Measurements from ENCODE around the gene SLAMF9. TPM values are rescaled to one million over a fixed set of nuclear protein-coding genes. Genes with fewer than 3 reads are reported as not detected.

SLAMF9 gene
- polyA plus RNA-seq, 2 of the 4 experiments (the other 2 are of a cell fraction), result 0.22 to 0.25 TPM

GRCh38 chr1:159981351-159982055 is 27.5 kb upstream of the SLAMF9 start:
- no peak overlapping the region for H3K27ac ChIP-seq

DNA sequence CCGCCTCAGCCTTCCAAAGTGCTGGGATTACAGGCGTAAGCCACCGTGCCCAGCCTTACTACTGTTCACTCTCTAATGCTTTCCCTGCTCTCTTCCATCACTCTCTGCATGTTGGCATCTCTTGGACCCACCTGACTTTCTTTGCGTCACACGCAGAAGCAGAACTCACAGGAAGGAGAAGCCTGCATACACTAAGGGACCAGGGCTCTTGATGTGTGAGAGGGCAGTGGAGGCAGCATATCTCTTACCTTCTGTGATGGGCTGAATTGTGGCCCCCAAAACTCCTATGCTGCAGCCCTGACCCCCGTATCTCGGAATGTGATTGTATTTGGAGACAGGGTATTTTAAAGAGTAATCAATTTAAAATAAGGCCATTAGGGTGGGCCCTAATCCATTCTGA is 26.7 kb upstream of the SLAMF9 start:
- Histone ChIP-seq H3K4me3 (no peak overlapping the region), H3K9me3 (no peaks in the 10 kb centered on the region), H3K4me2 (no peak overlapping the region), H3K27ac (no peak overlapping the region), H3K4me1 (no peaks in the 10 kb centered on the region)
- WGBS (ENCODE audit: missing lambda C conversion rate), result 67% methylated on average over 7 of the region's 7 CpGs
- DNase-seq (ENCODE audit: low read depth in 1 of 2, low spot score in 1 of 2) (no peak), FAIRE-seq (no peak), ATAC-seq (no peak)
- TF ChIP-seq, protein P1, sequence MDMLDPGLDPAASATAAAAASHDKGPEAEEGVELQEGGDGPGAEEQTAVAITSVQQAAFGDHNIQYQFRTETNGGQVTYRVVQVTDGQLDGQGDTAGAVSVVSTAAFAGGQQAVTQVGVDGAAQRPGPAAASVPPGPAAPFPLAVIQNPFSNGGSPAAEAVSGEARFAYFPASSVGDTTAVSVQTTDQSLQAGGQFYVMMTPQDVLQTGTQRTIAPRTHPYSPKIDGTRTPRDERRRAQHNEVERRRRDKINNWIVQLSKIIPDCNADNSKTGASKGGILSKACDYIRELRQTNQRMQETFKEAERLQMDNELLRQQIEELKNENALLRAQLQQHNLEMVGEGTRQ (IDR thresholded peaks at IDR 0.05), result no peak
- no peak for TF ChIP-seq MYC (IDR thresholded peaks at IDR 0.05; ENCODE audit: borderline replicate concordance, low read length)
- TF ChIP-seq, protein P2, sequence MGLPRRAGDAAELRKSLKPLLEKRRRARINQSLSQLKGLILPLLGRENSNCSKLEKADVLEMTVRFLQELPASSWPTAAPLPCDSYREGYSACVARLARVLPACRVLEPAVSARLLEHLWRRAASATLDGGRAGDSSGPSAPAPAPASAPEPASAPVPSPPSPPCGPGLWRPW (IDR thresholded peaks at IDR 0.05), result no peak
- TF ChIP-seq CHD4 (IDR thresholded peaks at IDR 0.05; ENCODE audit: borderline replicate concordance), result no peak
- no peak for TF ChIP-seq FOSB (CRISPR knock-in tag; IDR thresholded peaks at IDR 0.05)
- TF ChIP-seq HOXA7 (CRISPR knock-in tag; IDR thresholded peaks at IDR 0.05), result no peak
- no peak for TF ChIP-seq HOXB13 (CRISPR knock-in tag; IDR thresholded peaks at IDR 0.05; ENCODE audit: low read depth)
- TF ChIP-seq, protein P3, sequence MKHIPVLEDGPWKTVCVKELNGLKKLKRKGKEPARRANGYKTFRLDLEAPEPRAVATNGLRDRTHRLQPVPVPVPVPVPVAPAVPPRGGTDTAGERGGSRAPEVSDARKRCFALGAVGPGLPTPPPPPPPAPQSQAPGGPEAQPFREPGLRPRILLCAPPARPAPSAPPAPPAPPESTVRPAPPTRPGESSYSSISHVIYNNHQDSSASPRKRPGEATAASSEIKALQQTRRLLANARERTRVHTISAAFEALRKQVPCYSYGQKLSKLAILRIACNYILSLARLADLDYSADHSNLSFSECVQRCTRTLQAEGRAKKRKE (CRISPR knock-in tag; IDR thresholded peaks at IDR 0.05; ENCODE audit: low read depth), result no peak
- TF ChIP-seq BCL3 (IDR thresholded peaks at IDR 0.05), result no peak
- POLR2A ChIA-PET, result no interaction called here
- CTCF ChIA-PET, result no interaction called here

More at GRCh38 chr1:159981351-159982055, 27.5 kb upstream of the SLAMF9 start:
- Histone ChIP-seq H3K4me3 (no peak overlapping the region), H3K4me2 (no peak overlapping the region), H3K9me3 (no peaks in the 10 kb centered on the region), H3K4me1 (no peaks in the 10 kb centered on the region)
- POLR2A ChIA-PET, result no interaction called here
- CTCF ChIA-PET, result interaction anchor here (0.9 to 4.4 kb wide), 2 partner anchors 25 to 45 kb away, joined by 3 to 30 read pairs; no protein-coding TSS in a partner anchor
- TF ChIP-seq RCOR1 (IDR thresholded peaks at IDR 0.05; ENCODE audit: low read depth, low read length) (no peak), CHD4 (IDR thresholded peaks at IDR 0.05; ENCODE audit: borderline replicate concordance) (no peak), KDM5A (IDR thresholded peaks at IDR 0.05) (no peak), RAD21 (conservative IDR thresholded peaks at IDR 0.05 in 1 of 2, IDR thresholded peaks at IDR 0.05 in 1 of 2) (no peak), MAZ (IDR thresholded peaks at IDR 0.05; ENCODE audit: borderline replicate concordance, low read depth, low read length) (no peak), EHMT2 (IDR thresholded peaks at IDR 0.05; ENCODE audit: low read depth) (no peak), RARB (CRISPR knock-in tag; IDR thresholded peaks at IDR 0.05) (no peak), TFCP2L1 (CRISPR knock-in tag; IDR thresholded peaks at IDR 0.05) (no peak), GATA3 (IDR thresholded peaks at IDR 0.05; ENCODE audit: borderline replicate concordance) (no peak), NR3C1 (IDR thresholded peaks at IDR 0.05) (no peak), ZSCAN20 (CRISPR knock-in tag; IDR thresholded peaks at IDR 0.05) (no peak), CHD2 (IDR thresholded peaks at IDR 0.05; ENCODE audit: low read length, partially characterized antibody) (no peak), EP300 (IDR thresholded peaks at IDR 0.05) (no peak), SMC3 (IDR thresholded peaks at IDR 0.05) (no peak), FOSL2 (IDR thresholded peaks at IDR 0.05) (no peak), FOSL2 (CRISPR knock-in tag; IDR thresholded peaks at IDR 0.05) (no peak)
- TF ChIP-seq, protein P4, sequence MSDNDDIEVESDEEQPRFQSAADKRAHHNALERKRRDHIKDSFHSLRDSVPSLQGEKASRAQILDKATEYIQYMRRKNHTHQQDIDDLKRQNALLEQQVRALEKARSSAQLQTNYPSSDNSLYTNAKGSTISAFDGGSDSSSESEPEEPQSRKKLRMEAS (IDR thresholded peaks at IDR 0.05), result no peak
- 79% methylated on average over 5 of the region's 6 CpGs for WGBS (ENCODE audit: missing lambda C conversion rate)
- ATAC-seq (no peak), DNase-seq (ENCODE audit: low read depth in 1 of 2, low spot score in 1 of 2) (no peak), FAIRE-seq (no peak)

Data from A549 (cell line).